IMR-90 (cell line): Measurements from ENCODE around the gene NBPF6. TPM values are rescaled to one million over a fixed set of nuclear protein-coding genes. Genes with fewer than 3 reads are reported as not detected.

Experiments
- ATAC-seq: fragments of 200-7000 bp; cut with Tn5 transposase; 2 replicates; pipeline ENCODE4 v1.9.1; 2020; ENCODE audit warnings: low read depth, mild to moderate bottlenecking, moderate library complexity
- BruUV-seq: library from RNA; stranded (reverse); fragments of 400-500 nt; replicated peaks from 2 replicates; lab custom pipeline; 2021; lab: Mats Ljungman, UMichigan
- CTCF ChIA-PET: fragments of 300-600 bp; formaldehyde crosslinking; extraction: SDS; loops from one replicate; lab custom pipeline; 2021; ENCODE audit warnings: antibody characterized with exemption; lab: Yijun Ruan, JAX
- POLR2A ChIA-PET: fragments of 300-600 bp; sonication (Branson Sonifier 250); formaldehyde crosslinking; loops from one replicate; lab custom pipeline; 2022; ENCODE audit warnings: antibody characterized with exemption; ENCODE audit not compliant: unreplicated experiment; lab: Charles Lee
- DNase-seq: peaks from one replicate; pipeline ENCODE4 v3.0.0; 2013
- H2AFZ ChIP-seq: replicated peaks from 2 replicates; pipeline ENCODE3; 2013; ENCODE audit warnings: low read length, mild to moderate bottlenecking; ENCODE audit not compliant: poor library complexity
- H2AK5ac ChIP-seq: 2 replicates; pipeline ENCODE4 v1.6.1; 2013; ENCODE audit warnings: low read depth, low read length, inconsistent platforms
- H2AK9ac ChIP-seq: replicated peaks from 2 replicates; pipeline ENCODE3; 2013; ENCODE audit warnings: mild to moderate bottlenecking, low read depth, low read length, moderate library complexity; ENCODE audit not compliant: poor library complexity
- H2BK120ac ChIP-seq: 2 replicates; pipeline ENCODE4 v1.6.1; 2013; ENCODE audit warnings: low read depth, low read length, inconsistent platforms
- H2BK15ac ChIP-seq: 3 replicates; pipeline ENCODE4 v1.6.1; 2013; ENCODE audit warnings: low read depth, low read length, inconsistent platforms
- H2BK20ac ChIP-seq: 2 replicates; pipeline ENCODE4 v1.6.1; 2013; ENCODE audit warnings: low read depth, mild to moderate bottlenecking, inconsistent platforms, low read length, moderate library complexity
- H2BK5ac ChIP-seq: 2 replicates; pipeline ENCODE4 v1.6.1; 2013; ENCODE audit warnings: mild to moderate bottlenecking, low read depth, low read length, inconsistent platforms; ENCODE audit not compliant: poor library complexity, severe bottlenecking
- H3K14ac ChIP-seq: replicated peaks from 2 replicates; pipeline ENCODE4 v1.6.1; 2013; ENCODE audit warnings: low read depth, low read length, inconsistent platforms
- H3K18ac ChIP-seq: 2 replicates; pipeline ENCODE4 v1.6.1; 2013; ENCODE audit warnings: low read depth, low read length, control low read depth
- H3K23ac ChIP-seq: 2 replicates; pipeline ENCODE4 v1.6.1; 2013; ENCODE audit warnings: low read depth, low read length, inconsistent platforms
- H3K27ac ChIP-seq: 2 replicates; pipeline ENCODE4 v1.5.1; 2013; ENCODE audit warnings: mild to moderate bottlenecking, control low read depth, low read length; ENCODE audit not compliant: insufficient read depth
- H3K27me3 ChIP-seq: 2 replicates; pipeline ENCODE4 v1.6.1; 2013; ENCODE audit warnings: low read length; ENCODE audit not compliant: control insufficient read depth, insufficient read depth
- H3K36me3 ChIP-seq: 2 replicates; pipeline ENCODE4 v1.6.1; 2013; ENCODE audit warnings: low read length, mixed read lengths; ENCODE audit not compliant: control insufficient read depth, insufficient read depth
- H3K4ac ChIP-seq: 2 replicates; pipeline ENCODE4 v1.6.1; 2013; ENCODE audit warnings: low read depth, low read length, inconsistent platforms
- H3K4me1 ChIP-seq: 2 replicates; pipeline ENCODE4 v1.6.1; 2013; ENCODE audit warnings: low read length, mixed read lengths; ENCODE audit not compliant: control insufficient read depth, insufficient read depth
- H3K4me2 ChIP-seq: 2 replicates; pipeline ENCODE4 v1.6.1; 2013; ENCODE audit warnings: low read depth, mild to moderate bottlenecking, control low read depth, low read length, moderate library complexity
- H3K4me3 ChIP-seq: 2 replicates; pipeline ENCODE4 v1.5.1; 2013; ENCODE audit warnings: low read depth, mild to moderate bottlenecking, control low read depth, low read length, moderate library complexity; ENCODE audit not compliant: insufficient read depth
- H3K56ac ChIP-seq: 2 replicates; pipeline ENCODE4 v1.6.1; 2013; ENCODE audit warnings: low read length, inconsistent platforms; ENCODE audit not compliant: insufficient read depth; ENCODE audit errors: extremely low read depth
- H3K79me1 ChIP-seq, 2 experiments: 2 replicates each; pipeline ENCODE4 v1.6.1; 2013; ENCODE audit warnings: low read length in 2 of 2, inconsistent platforms in 1 of 2, low read depth in 1 of 2
- H3K9ac ChIP-seq: 2 replicates; pipeline ENCODE4 v1.6.1; 2013; ENCODE audit warnings: low read depth, low read length, control low read depth
- H3K9me1 ChIP-seq: 2 replicates; pipeline ENCODE4 v1.6.1; 2013; ENCODE audit warnings: low read length, inconsistent platforms; ENCODE audit not compliant: insufficient read depth
- H3K9me3 ChIP-seq: 2 replicates; pipeline ENCODE4 v1.6.1; 2013; ENCODE audit warnings: low read length; ENCODE audit not compliant: control insufficient read depth, insufficient read depth
- H4K20me1 ChIP-seq: 2 replicates; pipeline ENCODE4 v1.6.1; 2013; ENCODE audit warnings: low read length, inconsistent platforms; ENCODE audit not compliant: insufficient read depth
- H4K5ac ChIP-seq: 2 replicates; pipeline ENCODE4 v1.6.1; 2013; ENCODE audit warnings: mild to moderate bottlenecking, low read depth, low read length, control low read depth
- H4K8ac ChIP-seq, 2 experiments: 2 replicates each; pipeline ENCODE4 v1.6.1; 2013; ENCODE audit warnings: low read depth in 2 of 2, low read length in 2 of 2, control low read depth in 1 of 2, inconsistent platforms in 1 of 2
- H4K91ac ChIP-seq: 2 replicates; pipeline ENCODE4 v1.6.1; 2013; ENCODE audit warnings: low read depth, low read length, inconsistent platforms; ENCODE audit not compliant: insufficient read depth
- BHLHE40 ChIP-seq: fragments of 150-350 bp; IDR thresholded peaks from 2 replicates; pipeline ENCODE4 v1.6.1; 2016; ENCODE audit warnings: mild to moderate bottlenecking, low read depth, low read length
- CEBPB ChIP-seq: IDR thresholded peaks from 2 replicates; pipeline ENCODE4 v1.6.1; 2012; ENCODE audit warnings: low read depth, low read length, improper control_type of control experiment
- CHD1 ChIP-seq: IDR thresholded peaks from 2 replicates; pipeline ENCODE4 v1.6.1; 2012; ENCODE audit warnings: low read depth, low read length, improper control_type of control experiment
- FOS ChIP-seq: fragments of 150-350 bp; IDR thresholded peaks from 2 replicates; pipeline ENCODE4 v1.6.1; 2016; ENCODE audit warnings: low read depth, low read length
- MAFK ChIP-seq: IDR thresholded peaks from 2 replicates; pipeline ENCODE4 v1.6.1; 2012; ENCODE audit warnings: low read depth, low read length, improper control_type of control experiment
- MAZ ChIP-seq: IDR thresholded peaks from 2 replicates; pipeline ENCODE4 v1.6.1; 2012; ENCODE audit warnings: low read depth, mild to moderate bottlenecking, low read length, improper control_type of control experiment, moderate library complexity, borderline replicate concordance
- MXI1 ChIP-seq: IDR thresholded peaks from 2 replicates; pipeline ENCODE4 v1.6.1; 2012; ENCODE audit warnings: low read depth, mild to moderate bottlenecking, low read length, moderate library complexity, borderline replicate concordance
- NFE2L2 ChIP-seq: fragments of 150-350 bp; IDR thresholded peaks from 2 replicates; pipeline ENCODE4 v1.6.1; 2016; ENCODE audit warnings: low read depth, mild to moderate bottlenecking, low read length
- POLR2A ChIP-seq: IDR thresholded peaks from 2 replicates; pipeline ENCODE4 v1.6.1; 2012; ENCODE audit warnings: mild to moderate bottlenecking, low read depth, low read length
- RAD21 ChIP-seq: IDR thresholded peaks from 2 replicates; pipeline ENCODE4 v1.6.1; 2012; ENCODE audit warnings: low read length, improper control_type of control experiment
- RCOR1 ChIP-seq: IDR thresholded peaks from 2 replicates; pipeline ENCODE4 v1.6.1; 2012; ENCODE audit warnings: mild to moderate bottlenecking, low read length, improper control_type of control experiment; ENCODE audit not compliant: insufficient replicate concordance
- RFX5 ChIP-seq: IDR thresholded peaks from 2 replicates; pipeline ENCODE4 v1.8.0; 2012; ENCODE audit warnings: low read depth, mild to moderate bottlenecking, low read length, moderate library complexity
- SMC3 ChIP-seq: fragments of 150-350 bp; IDR thresholded peaks from 2 replicates; pipeline ENCODE4 v1.6.1; 2016; ENCODE audit warnings: low read depth, mild to moderate bottlenecking, antibody characterized with exemption, low read length, moderate library complexity
- WGBS, 2 experiments: methylation state at CpG; one replicate each; pipeline versions ENCODE4 v1.1.5 to v1.1.7; 2013; ENCODE audit warnings: missing lambda C conversion rate in 2 of 2; ENCODE audit not compliant: insufficient read length in 1 of 2; ENCODE audit errors: extremely low coverage in 2 of 2; 5-methylcytosine and 5-hydroxymethylcytosine counted together
- dilution Hi-C: fragments of 300-500 bp; cut with HindIII; formaldehyde crosslinking; loops from one replicate; pipeline ENCODE4 v1.14.3; 2018; ENCODE audit warnings: low sequenced_read_pairs; ENCODE audit not compliant: unreplicated experiment
- in situ Hi-C: fragments of 300-500 bp; cut with MboI; formaldehyde crosslinking; loops from 3 replicates; pipeline ENCODE4 v1.14.3; 2019; ENCODE audit warnings: low sequenced_read_pairs, inconsistent platforms, mixed read lengths
- intact Hi-C: fragments of 100-400 bp; cut with micrococcal nuclease; formaldehyde crosslinking; loops from 2 replicates; pipeline ENCODE4 v1.10.0; 2022
- polyA plus RNA-seq, 3 experiments: library from polyadenylated mRNA; depleted of rRNA; stranded (reverse); fragments of >200 nt; gene quantifications; 2 replicates each; pipeline ENCODE4 v1.2.3, GENCODE V29; 2012; ENCODE audit warnings: low replicate concordance in 1 of 3
- total RNA-seq: library from RNA; depleted of rRNA; stranded (reverse); fragments of >200 nt; gene quantifications from 2 replicates; pipeline ENCODE4 v1.2.3, GENCODE V29; 2012
- TF ChIP-seq, protein P1 (sequence below): fragments of 150-350 bp; IDR thresholded peaks from 2 replicates; pipeline ENCODE4 v1.6.1; 2017; ENCODE audit warnings: mild to moderate bottlenecking, antibody characterized with exemption, low read length, low read depth
- TF ChIP-seq, protein P2 (sequence below): fragments of 150-350 bp; IDR thresholded peaks from 2 replicates; pipeline ENCODE4 v1.6.1; 2016; ENCODE audit warnings: low read depth, mild to moderate bottlenecking, low read length, moderate library complexity, borderline replicate concordance
- TF ChIP-seq, protein P3 (sequence below): conservative IDR thresholded peaks from 2 replicates; pipeline ENCODE4 v1.5.1; 2012; ENCODE audit warnings: mild to moderate bottlenecking, low read depth, low read length, improper control_type of control experiment

The NBPF6 gene
- total and polyA plus RNA-seq, 2 of the 4 experiments (the other 2 are of a cell fraction): not detected

GRCh38 chr1:108502138-108502537 lies 52.0 kb downstream of the NBPF6 start:
- H2AFZ ChIP-seq: no peak overlapping the region
- CTCF ChIA-PET: interaction anchor here (0.7 kb wide), 1 partner anchor 1959 kb away, joined by 3 read pairs; no protein-coding TSS in a partner anchor

More at GRCh38 chr1:108502138-108502537, 52.0 kb downstream of the NBPF6 start:
- ATAC-seq (no peak), DNase-seq (no peak)
- Histone ChIP-seq H3K27me3 (no peaks in the 10 kb centered on the region; the same call in 1 of the 2 replicates), H3K36me3 (no peaks in the 10 kb centered on the region), H3K9me1 (0 out of 2 replicates have a peak, but pooled peaks cover 3% of the 10 kb centered on the region), H3K79me1 (no peaks in the 10 kb centered on the region), H3K4me2 (no peak overlapping the region), H2BK120ac (peak overlapping the region; percentile 84), H3K56ac (no peak overlapping the region), H4K5ac (peak overlapping the region; percentile 32; the same call in 1 of the 2 replicates), H3K14ac (no peak overlapping the region), H3K9ac (no peak overlapping the region), H4K20me1 (no peaks in the 10 kb centered on the region), H2AK5ac (no peak overlapping the region), H2BK20ac (peak overlapping the region; percentile 72), H2BK15ac (no peak overlapping the region), H3K4me3 (no peak overlapping the region), H3K4me1 (peaks cover 7% of the 10 kb centered on the region), H3K4ac (peak overlapping the region; percentile 35; the same call in 1 of the 2 replicates), H3K9me3 (no peaks in the 10 kb centered on the region), H2BK5ac (no peak overlapping the region), H3K23ac (no peak overlapping the region), H3K18ac (no peak overlapping the region), H3K27ac (no peak overlapping the region), H2AK9ac (no peak overlapping the region), H4K8ac (no peak overlapping the region), H4K91ac (peak overlapping the region; percentile 47; the same call in 1 of the 2 replicates)
- in situ Hi-C loops: no loop called here
- no CpG with 5 or more reads among the region's 2 CpGs for WGBS, 2 experiments
- intact Hi-C loops: no loop called here
- no peak for TF ChIP-seq RAD21
- TF ChIP-seq RCOR1: no peak
- TF ChIP-seq, protein P1, sequence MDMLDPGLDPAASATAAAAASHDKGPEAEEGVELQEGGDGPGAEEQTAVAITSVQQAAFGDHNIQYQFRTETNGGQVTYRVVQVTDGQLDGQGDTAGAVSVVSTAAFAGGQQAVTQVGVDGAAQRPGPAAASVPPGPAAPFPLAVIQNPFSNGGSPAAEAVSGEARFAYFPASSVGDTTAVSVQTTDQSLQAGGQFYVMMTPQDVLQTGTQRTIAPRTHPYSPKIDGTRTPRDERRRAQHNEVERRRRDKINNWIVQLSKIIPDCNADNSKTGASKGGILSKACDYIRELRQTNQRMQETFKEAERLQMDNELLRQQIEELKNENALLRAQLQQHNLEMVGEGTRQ: no peak
- no peak for TF ChIP-seq CEBPB
- TF ChIP-seq BHLHE40: no peak
- no peak for TF ChIP-seq SMC3
- no peak for TF ChIP-seq MAFK
- TF ChIP-seq NFE2L2: no peak
- TF ChIP-seq, protein P2, sequence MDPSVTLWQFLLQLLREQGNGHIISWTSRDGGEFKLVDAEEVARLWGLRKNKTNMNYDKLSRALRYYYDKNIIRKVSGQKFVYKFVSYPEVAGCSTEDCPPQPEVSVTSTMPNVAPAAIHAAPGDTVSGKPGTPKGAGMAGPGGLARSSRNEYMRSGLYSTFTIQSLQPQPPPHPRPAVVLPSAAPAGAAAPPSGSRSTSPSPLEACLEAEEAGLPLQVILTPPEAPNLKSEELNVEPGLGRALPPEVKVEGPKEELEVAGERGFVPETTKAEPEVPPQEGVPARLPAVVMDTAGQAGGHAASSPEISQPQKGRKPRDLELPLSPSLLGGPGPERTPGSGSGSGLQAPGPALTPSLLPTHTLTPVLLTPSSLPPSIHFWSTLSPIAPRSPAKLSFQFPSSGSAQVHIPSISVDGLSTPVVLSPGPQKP: no peak
- TF ChIP-seq MXI1: no peak
- TF ChIP-seq FOS: no peak
- no peak for TF ChIP-seq RFX5
- no peak for TF ChIP-seq POLR2A
- TF ChIP-seq MAZ: no peak
- TF ChIP-seq, protein P3, sequence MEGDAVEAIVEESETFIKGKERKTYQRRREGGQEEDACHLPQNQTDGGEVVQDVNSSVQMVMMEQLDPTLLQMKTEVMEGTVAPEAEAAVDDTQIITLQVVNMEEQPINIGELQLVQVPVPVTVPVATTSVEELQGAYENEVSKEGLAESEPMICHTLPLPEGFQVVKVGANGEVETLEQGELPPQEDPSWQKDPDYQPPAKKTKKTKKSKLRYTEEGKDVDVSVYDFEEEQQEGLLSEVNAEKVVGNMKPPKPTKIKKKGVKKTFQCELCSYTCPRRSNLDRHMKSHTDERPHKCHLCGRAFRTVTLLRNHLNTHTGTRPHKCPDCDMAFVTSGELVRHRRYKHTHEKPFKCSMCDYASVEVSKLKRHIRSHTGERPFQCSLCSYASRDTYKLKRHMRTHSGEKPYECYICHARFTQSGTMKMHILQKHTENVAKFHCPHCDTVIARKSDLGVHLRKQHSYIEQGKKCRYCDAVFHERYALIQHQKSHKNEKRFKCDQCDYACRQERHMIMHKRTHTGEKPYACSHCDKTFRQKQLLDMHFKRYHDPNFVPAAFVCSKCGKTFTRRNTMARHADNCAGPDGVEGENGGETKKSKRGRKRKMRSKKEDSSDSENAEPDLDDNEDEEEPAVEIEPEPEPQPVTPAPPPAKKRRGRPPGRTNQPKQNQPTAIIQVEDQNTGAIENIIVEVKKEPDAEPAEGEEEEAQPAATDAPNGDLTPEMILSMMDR: no peak
- no peak for TF ChIP-seq CHD1
- POLR2A ChIA-PET: no interaction called here
- BruUV-seq: no TSS peak
- dilution Hi-C loops: no loop called here
